Panc1 (cell line): Measurements from ENCODE around the gene CREB3.

Experiments
- POLR2AphosphoS5 ChIP-seq: IDR thresholded peaks from 2 replicates; pipeline ENCODE4 v1.6.1; 2012; ENCODE audit warnings: mild to moderate bottlenecking, low read depth, low read length, moderate library complexity
- REST ChIP-seq, 2 experiments: IDR thresholded peaks; 2 replicates each; pipeline ENCODE4 v1.6.1; 2011 to 2012; ENCODE audit warnings: low read depth in 2 of 2, control low read depth in 1 of 2, low read length in 1 of 2, mild to moderate bottlenecking in 1 of 2, moderate library complexity in 1 of 2; ENCODE audit not compliant: insufficient read depth in 1 of 2
- TF ChIP-seq, protein P1 (sequence below): fragments of 450-650 bp; IDR thresholded peaks from 2 replicates; pipeline ENCODE4 v1.5.1; 2017; ENCODE audit warnings: mild to moderate bottlenecking

- TF ChIP-seq, protein P1, sequence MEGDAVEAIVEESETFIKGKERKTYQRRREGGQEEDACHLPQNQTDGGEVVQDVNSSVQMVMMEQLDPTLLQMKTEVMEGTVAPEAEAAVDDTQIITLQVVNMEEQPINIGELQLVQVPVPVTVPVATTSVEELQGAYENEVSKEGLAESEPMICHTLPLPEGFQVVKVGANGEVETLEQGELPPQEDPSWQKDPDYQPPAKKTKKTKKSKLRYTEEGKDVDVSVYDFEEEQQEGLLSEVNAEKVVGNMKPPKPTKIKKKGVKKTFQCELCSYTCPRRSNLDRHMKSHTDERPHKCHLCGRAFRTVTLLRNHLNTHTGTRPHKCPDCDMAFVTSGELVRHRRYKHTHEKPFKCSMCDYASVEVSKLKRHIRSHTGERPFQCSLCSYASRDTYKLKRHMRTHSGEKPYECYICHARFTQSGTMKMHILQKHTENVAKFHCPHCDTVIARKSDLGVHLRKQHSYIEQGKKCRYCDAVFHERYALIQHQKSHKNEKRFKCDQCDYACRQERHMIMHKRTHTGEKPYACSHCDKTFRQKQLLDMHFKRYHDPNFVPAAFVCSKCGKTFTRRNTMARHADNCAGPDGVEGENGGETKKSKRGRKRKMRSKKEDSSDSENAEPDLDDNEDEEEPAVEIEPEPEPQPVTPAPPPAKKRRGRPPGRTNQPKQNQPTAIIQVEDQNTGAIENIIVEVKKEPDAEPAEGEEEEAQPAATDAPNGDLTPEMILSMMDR: no peak
- no peak for TF ChIP-seq POLR2AphosphoS5
- no peak for TF ChIP-seq REST (IDR thresholded peaks at IDR 0.05; ENCODE audit: insufficient read depth in 1 of 2, low read depth in 2 of 2, low read length in 1 of 2)
Observed at GRCh38 chr9:35745569-35745968, 13.1 kb downstream of the CREB3 start.
